GM12891 (cell line): ENCODE data around the gene CYB5A.

Source experiments
- POLR2A ChIP-seq: IDR thresholded peaks from 2 replicates; pipeline ENCODE4 v1.6.1; 2011; ENCODE audit warnings: low read depth, low read length, control low read depth
- POLR2AphosphoS5 ChIP-seq: IDR thresholded peaks from 2 replicates; pipeline ENCODE4 v1.6.1; 2011; ENCODE audit warnings: low read depth, low read length, control low read depth
- POU2F2 ChIP-seq: IDR thresholded peaks from 2 replicates; pipeline ENCODE4 v1.6.1; 2011; ENCODE audit warnings: low read depth, mild to moderate bottlenecking, control low read depth, low read length, moderate library complexity
- TAF1 ChIP-seq: IDR thresholded peaks from 2 replicates; pipeline ENCODE4 v1.6.1; 2011; ENCODE audit warnings: low read depth, low read length, control low read depth

- TF ChIP-seq TAF1 (no peak), POLR2A (no peak), POLR2AphosphoS5 (no peak), POU2F2 (no peak)
Observed at GRCh38 chr18:74303936-74304335, 12.2 kb upstream of the CYB5A start.
